ENCODE data around the gene SNIP1.
"Not testable (repeated sequence)": the region's sequence is repeated elsewhere in the genome, so short reads cannot be mapped to it uniquely, and the experiment has no call there.

SNIP1 gene

GRCh38 chr1:37593726-37594125 lies 39.6 kb upstream of the SNIP1 start:
- Histone ChIP-seq H3K27me3 (ENCODE audit: insufficient read depth, low read length, poor library complexity) (no peaks in the 10 kb centered on the region), H3K27ac (ENCODE audit: low read length) (no peak overlapping the region), H4K20me1 (ENCODE audit: insufficient read depth, low read length) (peaks cover 21% of the 10 kb centered on the region; the same call in 1 of the 2 replicates), H3K9me3 (ENCODE audit: insufficient read depth, low read length, severe bottlenecking) (no peaks in the 10 kb centered on the region), H3K79me2 (ENCODE audit: insufficient read depth, low read length) (peaks cover 39% of the 10 kb centered on the region), H2AFZ (ENCODE audit: low read depth, low read length) (no peak overlapping the region), H3K9ac (ENCODE audit: low read depth, low read length) (no peak overlapping the region), H3K36me3 (ENCODE audit: insufficient read depth, low read length) (peaks cover 50% of the 10 kb centered on the region), H3K4me2 (ENCODE audit: insufficient read depth, low read length) (peak overlapping the region; percentile 85; the same call in 1 of the 2 replicates), H3K4me1 (ENCODE audit: insufficient read depth, low read length) (peaks cover 29% of the 10 kb centered on the region), H3K4me3 (ENCODE audit: low read depth in 1 of 2, low read length in 2 of 2) (no peak overlapping the region)
- ATAC-seq (ENCODE audit: insufficient read depth, low read depth): no peak
- no peak for DNase-seq
- TF ChIP-seq CTCF (IDR thresholded peaks at IDR 0.05; ENCODE audit: borderline replicate concordance, extremely low read depth, low read length, poor library complexity, severe bottlenecking) (no peak), EZH2 (IDR thresholded peaks at IDR 0.05; ENCODE audit: borderline replicate concordance, low read depth, low read length, severe bottlenecking) (no peak)

GRCh38 chr1:37588939-37589338 lies 34.8 kb upstream of the SNIP1 start:
- H3K4me1 ChIP-seq (ENCODE audit: insufficient read depth, low read length): peaks cover 8% of the 10 kb centered on the region; the same call in 1 of the 2 replicates
- ATAC-seq (ENCODE audit: insufficient read depth, low read depth) (no peak), DNase-seq (no peak)
- peaks cover 12% of the 10 kb centered on the region; the same call in 1 of the 2 replicates for H4K20me1 ChIP-seq (ENCODE audit: insufficient read depth, low read length)
- H3K4me3 ChIP-seq (ENCODE audit: low read depth in 1 of 2, low read length in 2 of 2): no peak overlapping the region
- H3K36me3 ChIP-seq (ENCODE audit: insufficient read depth, low read length): peaks cover 91% of the 10 kb centered on the region
- H3K27ac ChIP-seq (ENCODE audit: low read length): no peak overlapping the region
- TF ChIP-seq EZH2 (IDR thresholded peaks at IDR 0.05; ENCODE audit: borderline replicate concordance, low read depth, low read length, severe bottlenecking) (no peak), CTCF (IDR thresholded peaks at IDR 0.05; ENCODE audit: borderline replicate concordance, extremely low read depth, low read length, poor library complexity, severe bottlenecking) (no peak)
- no peak overlapping the region for H3K9ac ChIP-seq (ENCODE audit: low read depth, low read length)
- no peaks in the 10 kb centered on the region for H3K9me3 ChIP-seq (ENCODE audit: insufficient read depth, low read length, severe bottlenecking)
- H3K27me3 ChIP-seq (ENCODE audit: insufficient read depth, low read length, poor library complexity): no peaks in the 10 kb centered on the region
- no peak overlapping the region for H2AFZ ChIP-seq (ENCODE audit: low read depth, low read length)
- peaks cover 26% of the 10 kb centered on the region for H3K79me2 ChIP-seq (ENCODE audit: insufficient read depth, low read length)
- H3K4me2 ChIP-seq (ENCODE audit: insufficient read depth, low read length): no peak overlapping the region

GRCh38 chr1:37584544-37584943 lies 30.5 kb upstream of the SNIP1 start:
- H3K27me3 ChIP-seq (ENCODE audit: insufficient read depth, low read length, poor library complexity); H3K9ac ChIP-seq (ENCODE audit: low read depth, low read length); DNase-seq; H4K20me1 ChIP-seq (ENCODE audit: insufficient read depth, low read length); H3K27ac ChIP-seq (ENCODE audit: low read length); ATAC-seq (ENCODE audit: insufficient read depth, low read depth); H2AFZ ChIP-seq (ENCODE audit: low read depth, low read length); H3K4me2 ChIP-seq (ENCODE audit: insufficient read depth, low read length); H3K4me3 ChIP-seq (ENCODE audit: low read depth in 1 of 2, low read length in 2 of 2); H3K9me3 ChIP-seq (ENCODE audit: insufficient read depth, low read length, severe bottlenecking); H3K4me1 ChIP-seq (ENCODE audit: insufficient read depth, low read length); H3K79me2 ChIP-seq (ENCODE audit: insufficient read depth, low read length): not testable (repeated sequence)
- peaks cover 89% of the 10 kb centered on the region for H3K36me3 ChIP-seq (ENCODE audit: insufficient read depth, low read length)

GRCh38 chr1:37575692-37576091 lies 21.6 kb upstream of the SNIP1 start:
- DNase-seq: no peak
- no peaks in the 10 kb centered on the region for H3K4me1 ChIP-seq (ENCODE audit: insufficient read depth, low read length)
- no peaks in the 10 kb centered on the region for H3K79me2 ChIP-seq (ENCODE audit: insufficient read depth, low read length)
- TF ChIP-seq EZH2 (IDR thresholded peaks at IDR 0.05; ENCODE audit: borderline replicate concordance, low read depth, low read length, severe bottlenecking): no peak
- TF ChIP-seq CTCF (IDR thresholded peaks at IDR 0.05; ENCODE audit: borderline replicate concordance, extremely low read depth, low read length, poor library complexity, severe bottlenecking): no peak
- H3K9me3 ChIP-seq (ENCODE audit: insufficient read depth, low read length, severe bottlenecking): no peaks in the 10 kb centered on the region
- H3K4me3 ChIP-seq (ENCODE audit: low read depth in 1 of 2, low read length in 2 of 2): no peak overlapping the region
- H3K27me3 ChIP-seq (ENCODE audit: insufficient read depth, low read length, poor library complexity): no peaks in the 10 kb centered on the region
- H3K9ac ChIP-seq (ENCODE audit: low read depth, low read length): no peak overlapping the region
- H2AFZ ChIP-seq (ENCODE audit: low read depth, low read length): no peak overlapping the region
- peaks cover 90% of the 10 kb centered on the region for H3K36me3 ChIP-seq (ENCODE audit: insufficient read depth, low read length)
- no peak for ATAC-seq (ENCODE audit: insufficient read depth, low read depth)
- no peak overlapping the region for H3K27ac ChIP-seq (ENCODE audit: low read length)
- no peaks in the 10 kb centered on the region; the same call in 1 of the 2 replicates for H4K20me1 ChIP-seq (ENCODE audit: insufficient read depth, low read length)
- no peak overlapping the region for H3K4me2 ChIP-seq (ENCODE audit: insufficient read depth, low read length)
